NB4 (cell line): Measurements from ENCODE around the gene TGFA.

Experiments used
- CTCF ChIP-seq: IDR thresholded peaks from one replicate; pipeline ENCODE4 v1.5.1; 2012; ENCODE audit warnings: low read depth, low read length
- POLR2A ChIP-seq: IDR thresholded peaks from 2 replicates; pipeline ENCODE4 v1.6.1; 2011; ENCODE audit warnings: mild to moderate bottlenecking; ENCODE audit not compliant: insufficient read length; ENCODE audit errors: extremely low read depth

GRCh38 chr2:70532244-70532935, 21.2 kb downstream of the TGFA start:
- TF ChIP-seq CTCF, result no peak
- TF ChIP-seq POLR2A, result no peak
